Fibroblast of peridontal ligament (primary cell): Measurements from ENCODE around the gene AGXT2.

Source experiments
- DNase-seq: peaks from one replicate; pipeline ENCODE4 v3.0.0-alpha.2; 2010; ENCODE audit errors: extremely low read depth

Gene AGXT2

GRCh38 chr5:35047785-35048404 is at the start of gene AGXT2:
TSS of gene AGXT2 (minus strand) at chr5:35047949. CDS start at chr5:35047892, 57 bp downstream.
- no peak for DNase-seq

- no peak for DNase-seq
These were observed 49.2 kb upstream of the AGXT2 start for GRCh38 chr5:35096932-35097331.

DNA sequence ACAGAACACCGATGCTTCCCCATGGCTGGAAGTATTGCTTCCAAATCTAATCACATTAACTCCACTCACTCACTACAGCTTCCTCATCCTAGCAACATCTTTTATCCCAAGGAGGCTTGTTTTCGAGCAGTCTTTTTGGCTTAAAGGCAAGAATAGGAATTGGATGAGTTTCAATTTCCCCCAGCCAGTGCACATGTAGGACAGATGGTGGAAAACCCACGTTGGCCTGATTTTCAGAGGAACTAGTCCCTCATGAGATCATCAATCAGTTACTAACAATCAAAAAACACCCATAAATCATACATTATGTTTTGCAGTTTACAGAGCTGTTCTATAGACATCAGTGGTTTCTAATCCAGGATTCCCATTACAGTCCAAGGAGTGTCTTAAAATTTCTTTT is 48.5 kb upstream of the AGXT2 start:
- no peak for DNase-seq

DNA sequence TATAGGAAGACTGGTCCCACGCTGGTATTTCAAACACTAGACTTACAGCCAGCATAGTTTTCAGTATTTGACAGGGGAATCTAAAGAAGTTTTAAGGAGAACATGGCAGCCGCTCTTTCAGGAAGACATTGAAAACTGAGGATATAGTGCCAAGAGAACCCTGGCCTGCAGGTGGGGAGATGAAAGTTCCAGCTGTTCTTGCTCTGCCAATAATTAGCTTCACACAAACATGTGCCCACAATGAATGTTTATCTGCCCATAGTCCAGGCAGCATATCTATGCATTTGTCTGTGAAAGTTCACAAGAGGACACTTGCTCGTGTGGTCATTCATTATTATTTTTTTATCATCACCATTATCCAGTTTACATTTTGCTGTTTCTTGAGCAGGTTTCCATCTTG is 47.6 kb upstream of the AGXT2 start:
- DNase-seq: no peak

DNA sequence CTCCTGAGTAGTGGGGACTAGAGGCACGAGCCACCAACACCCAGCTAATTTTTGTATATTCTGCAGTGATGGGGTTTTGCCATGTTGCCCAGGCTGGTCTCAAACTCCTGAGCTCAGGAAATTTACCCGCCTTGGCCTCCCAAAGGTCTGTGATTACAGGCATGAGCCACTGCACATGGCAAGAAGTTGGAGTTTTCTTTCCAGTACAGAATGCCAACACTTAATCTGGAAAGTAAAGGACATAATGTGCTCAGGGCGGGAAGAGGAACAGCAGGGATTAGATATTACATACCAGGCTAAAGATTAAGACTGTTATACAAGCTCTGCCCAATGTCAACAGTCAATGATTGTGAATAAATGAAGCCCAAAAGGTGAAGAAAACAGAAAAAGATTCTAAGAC is 47.2 kb upstream of the AGXT2 start:
- DNase-seq: no peak

DNA sequence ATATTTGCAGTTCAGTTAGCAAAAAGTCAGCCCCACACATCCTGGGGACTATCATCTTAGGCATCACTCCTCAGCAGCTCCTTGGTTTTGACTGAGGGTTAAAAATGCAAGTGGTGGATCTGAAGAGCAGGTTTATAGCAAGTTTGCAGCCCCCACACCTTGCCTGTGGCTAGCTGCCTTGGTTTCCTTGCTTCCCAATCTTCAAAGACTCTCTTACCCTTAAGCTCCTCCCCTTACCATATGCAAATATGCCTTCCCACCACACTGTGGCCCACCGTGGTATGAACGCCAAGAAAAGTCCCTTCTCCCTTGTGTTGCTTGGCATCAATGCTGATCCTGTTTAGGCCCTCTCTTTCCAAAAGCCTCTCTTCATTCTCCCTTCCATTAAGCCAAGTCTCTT is 45.0 kb upstream of the AGXT2 start:
- no peak for DNase-seq

DNA sequence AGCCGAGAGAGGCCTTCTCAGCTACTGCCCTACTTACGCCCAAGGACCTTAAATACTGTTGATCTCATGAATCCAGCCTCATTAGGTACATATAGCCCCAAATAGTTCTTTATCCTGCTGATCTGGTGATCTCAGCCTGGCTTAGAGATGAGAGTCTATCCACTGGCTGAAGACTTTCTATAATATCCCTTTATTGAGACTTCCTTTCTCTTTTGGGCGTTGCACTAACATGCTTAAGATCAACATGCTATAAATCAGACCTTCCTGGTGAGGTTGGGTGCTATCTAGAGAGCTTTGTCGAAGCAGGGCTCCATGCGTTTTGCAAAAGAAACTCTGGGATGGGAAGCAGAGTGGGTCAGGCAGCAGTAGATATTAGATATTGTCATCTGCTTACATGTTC is 44.0 kb upstream of the AGXT2 start:
- no peak for DNase-seq

DNA sequence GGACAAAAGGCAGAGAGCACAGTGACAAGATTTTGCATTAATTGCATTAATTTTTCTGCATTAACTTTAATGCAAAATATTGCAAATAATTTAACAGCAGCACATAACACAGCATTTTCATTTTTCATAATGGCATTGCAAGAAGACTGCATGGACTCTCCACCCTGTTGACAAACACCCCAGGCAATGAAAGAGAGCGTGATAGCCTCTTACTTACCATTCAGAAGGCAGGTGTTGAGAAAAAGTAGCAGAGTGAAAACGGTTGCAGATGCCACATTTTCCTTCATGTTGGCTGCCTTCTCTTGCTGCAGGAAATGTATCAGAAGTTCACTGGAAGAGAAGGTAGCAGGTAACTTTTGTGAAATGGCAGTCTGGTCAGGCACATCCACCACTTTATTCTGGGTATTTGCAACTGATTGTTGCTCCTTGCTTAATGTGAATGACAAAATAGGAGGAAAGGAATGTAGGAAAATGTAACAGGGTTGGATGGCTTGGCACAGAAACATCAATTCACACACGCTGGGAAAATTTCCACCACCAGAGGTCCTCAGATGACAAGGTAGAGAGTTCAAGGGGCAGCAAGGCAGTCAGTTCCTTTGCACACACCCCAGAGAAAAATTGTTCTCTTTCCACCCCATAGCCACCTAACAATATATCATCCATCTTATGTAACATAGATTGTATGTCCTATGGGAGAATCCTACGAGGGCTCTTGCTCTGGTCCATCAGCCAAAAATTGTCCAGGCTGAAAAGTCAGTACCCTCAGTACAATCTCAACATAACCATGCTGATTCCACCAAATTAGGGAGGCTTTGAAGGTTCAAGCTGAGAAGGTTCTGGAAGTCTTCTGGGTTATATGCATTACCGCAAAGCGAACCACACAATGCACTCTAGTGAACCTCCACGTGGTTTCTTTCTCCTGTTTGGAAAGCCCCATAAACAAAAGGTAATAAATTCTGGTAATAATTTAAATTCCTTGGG is 41.9 kb upstream of the AGXT2 start:
- DNase-seq: peak; percentile 84

DNA sequence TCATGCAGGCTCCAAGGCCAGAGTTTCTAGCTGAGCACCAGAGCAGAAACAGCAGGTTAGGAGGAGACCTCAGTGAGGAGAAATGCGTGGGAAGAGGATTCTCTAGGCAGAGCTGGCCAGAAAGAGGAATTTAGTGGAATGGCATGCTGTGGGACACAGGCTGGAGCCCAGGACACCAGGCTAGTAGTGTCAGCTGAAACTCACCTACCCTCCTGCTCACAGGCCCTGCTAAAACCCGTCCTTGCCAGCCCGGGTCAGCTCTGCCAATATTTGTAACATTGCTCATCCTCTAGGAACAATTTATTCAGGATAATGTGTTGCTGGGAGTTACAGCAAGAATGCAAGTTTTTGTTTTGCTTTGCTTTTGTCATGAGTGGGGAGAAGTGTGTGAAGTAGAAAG is 40.2 kb upstream of the AGXT2 start:
- peak; percentile 23 for DNase-seq

DNA sequence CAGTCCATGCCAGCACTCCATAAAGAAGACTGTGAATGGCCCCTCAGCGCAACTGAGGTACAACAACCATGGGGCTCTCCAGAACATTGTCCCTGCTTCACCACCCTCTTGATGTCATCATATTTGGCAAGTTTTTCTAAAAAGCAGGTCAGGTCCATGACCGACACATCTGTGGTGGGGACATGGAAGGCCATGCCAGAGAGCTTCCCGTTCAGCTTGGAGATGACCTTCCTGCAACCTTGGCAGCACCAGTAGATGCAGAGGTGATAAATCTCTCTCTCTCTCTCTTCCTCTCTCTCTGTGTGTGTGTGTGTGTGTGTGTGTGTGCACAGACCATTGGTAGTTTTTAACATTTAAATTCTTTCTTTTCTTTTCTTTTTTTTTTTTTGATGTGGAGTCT is 35.4 kb upstream of the AGXT2 start:
- DNase-seq: no peak

GRCh38 chr5:35082530-35082929 is 34.8 kb upstream of the AGXT2 start:
- no peak for DNase-seq

- no peak for DNase-seq
These were observed 33.4 kb upstream of the AGXT2 start for GRCh38 chr5:35081134-35081533.

DNA sequence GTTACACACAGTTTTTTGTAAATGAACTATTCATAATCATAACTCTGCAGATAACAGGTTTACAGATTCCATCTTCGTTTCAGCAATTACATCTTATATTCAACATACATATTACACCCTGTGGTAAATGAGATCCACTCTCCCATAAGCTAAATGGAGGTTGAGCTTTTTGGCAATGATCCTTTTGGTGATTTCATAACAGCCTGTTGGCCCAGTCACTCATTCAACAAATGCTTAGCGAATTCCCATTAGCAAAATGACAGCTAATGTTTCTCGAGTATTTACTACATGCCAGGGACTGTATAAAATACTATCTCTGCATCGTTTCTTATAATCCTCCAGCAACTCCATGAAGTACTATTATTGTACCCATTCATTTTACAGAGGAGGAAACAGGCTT is 25.4 kb upstream of the AGXT2 start:
- no peak for DNase-seq

- no peak for DNase-seq
These were observed 21.4 kb upstream of the AGXT2 start for GRCh38 chr5:35069188-35069587.

GRCh38 chr5:35067985-35068384 is 20.2 kb upstream of the AGXT2 start:
- DNase-seq: no peak

DNA sequence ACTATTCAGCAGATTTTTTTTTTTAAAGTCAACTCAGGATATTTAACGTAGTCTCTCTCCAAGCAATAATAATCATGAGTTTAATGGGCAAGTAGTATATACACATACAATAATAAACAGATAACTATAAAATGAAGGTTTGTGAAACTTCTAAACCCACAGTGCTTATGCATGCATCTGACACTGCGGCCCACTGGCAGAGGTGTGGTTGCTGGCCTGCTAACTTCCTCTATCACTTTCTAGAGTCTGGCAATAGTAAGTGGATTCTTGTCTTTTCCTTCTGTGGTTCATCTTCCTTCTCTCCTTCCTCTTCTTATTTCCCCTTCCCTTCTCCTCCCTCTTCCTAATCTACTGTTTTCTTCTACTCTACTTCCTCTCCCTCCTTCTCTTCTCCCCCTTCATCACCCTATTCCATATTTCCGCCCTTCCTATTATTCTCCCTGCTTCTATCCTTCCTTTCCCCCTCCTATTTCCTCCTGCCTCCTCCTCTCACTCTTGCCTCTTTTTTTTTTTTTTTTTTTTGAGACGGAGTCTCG is 18.6 kb upstream of the AGXT2 start:
- DNase-seq: no peak

GRCh38 chr5:35063414-35063813 is 15.7 kb upstream of the AGXT2 start:
- DNase-seq: no peak

DNA sequence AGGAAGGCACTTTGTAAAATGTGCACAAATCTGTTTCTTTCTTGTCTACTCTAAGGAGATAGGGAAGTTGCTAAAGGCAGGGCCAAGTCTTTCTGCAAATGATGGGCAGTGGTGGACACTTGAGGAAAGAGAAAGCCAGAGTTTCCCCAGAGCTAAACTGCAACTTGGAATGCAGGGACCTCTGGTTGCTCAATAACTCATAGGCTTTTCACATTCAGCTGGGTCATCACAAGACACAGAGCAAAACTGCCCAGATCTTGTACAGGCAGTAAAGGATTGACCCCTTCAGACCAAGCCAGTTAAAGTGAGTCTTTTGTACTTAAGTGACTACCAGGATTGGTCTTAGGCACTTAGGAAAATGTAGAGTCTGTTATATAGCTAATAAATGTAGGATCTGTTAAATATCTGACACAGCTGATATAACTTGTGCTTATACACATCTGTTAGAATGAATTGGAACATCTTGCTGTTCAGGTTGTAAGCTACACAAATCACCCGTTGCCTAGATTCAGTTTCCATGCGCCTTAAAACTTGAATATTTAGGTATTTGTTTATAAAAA is 13.5 kb upstream of the AGXT2 start:
- DNase-seq: peak; percentile 25

DNA sequence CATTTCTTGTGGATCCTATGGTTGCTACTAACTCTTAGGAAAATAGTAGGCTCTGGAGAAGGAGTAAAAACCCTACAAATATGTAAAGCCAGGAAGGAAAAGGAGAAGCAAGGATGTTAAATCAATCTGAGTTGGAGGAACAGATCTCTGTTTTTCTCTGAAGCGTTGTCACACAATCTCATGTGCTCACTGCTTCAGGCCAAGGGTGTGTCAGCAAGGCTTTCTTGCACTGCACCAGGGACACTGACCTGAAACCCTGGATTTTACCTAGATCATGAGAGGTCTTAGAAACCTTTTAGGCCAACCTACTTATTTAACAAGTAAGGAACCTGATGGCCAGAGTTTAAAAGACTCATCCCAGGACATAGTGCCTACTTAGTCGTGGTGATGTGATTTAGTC is 12.5 kb upstream of the AGXT2 start:
- no peak for DNase-seq

- no peak for DNase-seq
These were observed 11.5 kb upstream of the AGXT2 start for GRCh38 chr5:35059251-35059650.

DNA sequence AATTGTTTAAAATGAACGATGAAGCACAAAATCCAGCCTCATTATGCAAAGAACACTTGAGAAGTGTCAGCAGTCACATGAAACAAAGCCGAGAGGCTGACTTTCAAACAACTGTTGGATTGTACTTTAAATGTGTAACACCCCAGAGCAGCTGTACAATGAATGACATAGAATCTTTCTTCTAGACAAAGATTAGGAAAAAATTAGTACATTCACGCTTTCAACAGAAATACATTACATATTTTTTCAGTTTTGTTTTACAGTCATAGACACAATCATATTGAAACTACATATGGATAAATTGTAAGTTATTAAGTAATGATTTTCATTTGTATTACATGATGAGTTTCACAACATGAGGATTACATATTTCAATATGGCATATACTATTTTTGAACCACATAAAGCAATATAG is 10.6 kb upstream of the AGXT2 start:
- DNase-seq: no peak

GRCh38 chr5:35056686-35057085 is 8.9 kb upstream of the AGXT2 start:
- peak; percentile 30 for DNase-seq

- DNase-seq: no peak
These were observed 5.1 kb upstream of the AGXT2 start for GRCh38 chr5:35052838-35053237.
